HPDE6-E6E7 (cell line): ENCODE data around the gene C16orf78.

Source experiments
- DNase-seq: peaks from one replicate; pipeline ENCODE4 v3.0.0; 2011; ENCODE audit warnings: missing footprints; ENCODE audit errors: extremely low spot score

Gene C16orf78

DNA sequence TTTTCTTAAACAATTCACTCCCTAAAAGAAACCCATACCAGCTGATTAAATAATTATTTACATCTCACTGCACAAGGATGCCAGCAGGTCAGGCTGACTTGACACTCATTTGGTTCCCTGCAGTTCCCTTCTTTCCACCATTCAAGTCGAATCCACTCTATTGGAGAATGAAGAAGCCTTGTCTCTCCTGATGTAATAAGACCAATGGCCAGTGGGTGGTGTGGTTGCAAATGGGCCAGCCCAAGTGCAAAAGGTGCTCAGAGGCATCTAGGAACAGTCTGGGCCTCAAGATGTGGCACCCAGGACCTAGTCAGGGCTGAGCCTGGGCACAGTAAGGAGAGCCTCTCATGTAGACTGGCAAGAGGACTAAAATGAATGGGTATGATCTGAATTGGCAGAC, 9.3 kb downstream of the C16orf78 start:
- no peak for DNase-seq

DNA sequence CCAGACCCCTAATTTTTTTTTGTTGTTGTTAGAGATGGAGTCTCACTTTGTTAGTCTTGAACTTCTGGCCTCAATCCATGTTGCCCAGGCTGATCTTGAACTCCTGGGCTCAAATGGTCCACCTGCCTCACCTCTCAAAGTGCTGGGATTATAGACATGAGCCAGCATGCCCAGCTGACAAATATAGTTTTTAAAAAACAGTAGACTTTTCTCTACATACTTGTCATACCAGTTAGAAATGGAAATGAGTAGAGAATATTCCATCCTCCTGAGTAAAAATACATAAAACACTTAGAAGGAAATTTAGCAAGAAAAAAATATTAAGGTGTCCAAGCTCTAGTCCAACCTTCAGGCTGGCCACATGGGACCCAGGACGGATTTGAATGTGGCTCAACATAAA, 21.4 kb downstream of the C16orf78 start:
- no peak for DNase-seq

DNA sequence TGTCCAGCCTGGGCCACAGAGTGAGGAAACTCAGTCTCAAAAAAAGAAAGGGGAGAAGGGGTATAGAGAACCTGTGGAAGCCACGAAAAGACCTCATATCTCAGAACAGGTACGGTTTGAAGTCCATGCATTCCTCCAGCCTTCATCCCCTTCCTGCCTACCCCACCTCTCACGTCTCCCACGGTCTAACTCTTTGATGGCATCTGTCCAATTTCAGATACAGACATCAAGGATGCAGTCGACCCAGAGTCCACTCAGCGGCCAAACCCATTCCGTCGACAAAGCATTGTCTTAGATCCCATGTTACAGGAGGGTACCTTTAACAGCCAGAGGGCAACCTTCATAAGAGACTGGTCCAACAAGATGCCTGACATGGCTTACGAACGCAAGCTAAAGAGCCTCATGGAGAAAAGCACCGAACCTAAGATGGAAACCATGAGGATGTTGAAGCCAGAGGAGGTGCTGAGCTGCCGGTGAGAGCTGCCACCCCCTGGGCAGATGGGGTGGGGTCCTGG, 22.7 kb downstream of the C16orf78 start:
- no peak for DNase-seq

DNA sequence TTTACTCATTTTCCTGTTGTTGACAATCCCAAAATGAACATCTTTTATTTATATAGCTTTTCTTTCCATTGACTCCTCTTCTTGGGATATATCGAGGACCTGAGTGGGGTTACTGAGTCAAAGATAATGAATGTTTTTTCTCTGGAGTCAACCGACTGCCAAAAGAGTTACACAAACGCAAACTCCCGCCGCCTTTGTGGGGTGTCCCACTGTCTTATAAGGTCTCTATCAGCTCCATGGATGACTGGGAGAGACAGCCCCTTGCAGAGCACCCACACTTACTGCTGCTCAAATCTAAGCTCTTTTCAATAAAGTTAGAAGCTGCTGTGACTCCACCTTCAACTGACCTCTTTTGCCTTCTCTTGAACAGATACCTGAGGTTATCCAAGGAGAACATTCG, 25.2 kb downstream of the C16orf78 start:
- DNase-seq: no peak

DNA sequence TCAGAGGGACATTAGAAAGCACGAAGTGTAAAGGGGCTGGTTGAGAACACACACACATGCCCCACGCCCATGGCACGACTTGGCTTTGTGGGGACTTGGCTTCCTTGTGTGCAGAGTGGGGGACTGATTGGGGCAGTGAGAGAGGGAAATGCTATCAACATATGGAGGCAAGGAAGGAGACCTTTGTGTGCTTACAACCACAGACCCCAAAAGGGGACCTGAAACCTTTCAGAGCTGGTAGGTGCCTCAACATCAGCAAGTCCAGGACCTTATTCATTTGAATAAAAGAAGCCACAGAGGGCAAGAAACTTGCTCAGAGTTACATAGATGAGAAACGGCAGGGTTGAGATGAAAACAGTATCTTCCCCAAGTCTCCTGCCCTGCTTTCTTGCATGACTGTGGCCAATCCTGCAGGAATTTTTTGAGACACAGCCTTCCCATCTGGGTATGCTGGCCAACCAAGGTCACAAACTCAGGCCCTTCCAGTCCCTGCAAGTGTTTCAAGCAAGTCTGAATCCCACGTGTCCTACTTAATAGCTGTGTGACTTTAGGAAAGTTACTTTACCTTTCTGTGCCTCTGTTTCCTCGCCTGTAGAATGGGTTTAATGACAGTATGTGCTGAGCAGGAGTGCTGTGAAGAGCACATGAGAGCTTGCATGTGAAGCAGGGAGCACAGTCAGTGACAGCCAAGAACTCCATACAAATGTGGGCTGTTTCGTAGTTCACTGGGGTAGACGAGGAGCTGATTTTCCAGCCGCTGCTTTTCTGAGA, 26.2 kb downstream of the C16orf78 start:
- no peak for DNase-seq

DNA sequence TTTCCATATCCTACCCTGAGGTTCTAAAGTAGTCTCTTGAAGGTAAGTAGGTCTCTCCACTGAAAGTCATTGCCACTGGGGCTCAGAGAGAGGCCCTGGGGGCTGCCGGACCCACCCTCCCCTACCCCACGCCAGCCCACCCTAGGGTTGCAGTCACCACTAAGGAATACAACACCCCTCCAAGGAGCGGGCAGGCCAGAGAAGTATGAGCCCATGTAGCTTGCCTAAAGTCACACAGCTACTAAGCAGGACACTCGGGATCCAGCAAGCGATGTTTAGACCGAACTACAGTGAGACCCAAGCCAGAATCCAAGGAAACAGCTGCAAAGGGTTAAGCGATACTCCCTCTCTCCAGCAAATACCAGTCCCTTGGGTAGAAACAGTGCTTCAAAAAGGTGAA, 27.0 kb downstream of the C16orf78 start:
- DNase-seq: no peak

DNA sequence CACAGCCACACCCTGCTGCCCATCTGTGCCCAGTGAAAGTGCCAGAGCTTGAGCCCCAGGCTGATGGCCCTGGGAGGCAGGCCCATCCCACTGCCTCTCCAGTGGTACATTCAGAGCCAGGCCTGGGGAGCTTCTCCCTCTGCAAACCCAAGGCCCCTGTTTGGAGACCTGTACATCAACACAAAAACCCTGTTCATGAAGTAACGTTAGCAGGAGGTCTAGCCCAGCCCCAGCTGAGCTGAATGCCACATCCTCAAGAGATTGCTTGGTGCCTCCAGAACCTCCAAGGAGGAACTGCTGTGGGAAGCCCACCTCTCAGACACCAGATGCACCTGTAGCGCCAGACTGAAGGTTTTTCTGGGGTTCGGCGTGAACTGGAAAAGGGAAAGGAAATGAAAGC, 31.5 kb downstream of the C16orf78 start:
- no peak for DNase-seq

DNA sequence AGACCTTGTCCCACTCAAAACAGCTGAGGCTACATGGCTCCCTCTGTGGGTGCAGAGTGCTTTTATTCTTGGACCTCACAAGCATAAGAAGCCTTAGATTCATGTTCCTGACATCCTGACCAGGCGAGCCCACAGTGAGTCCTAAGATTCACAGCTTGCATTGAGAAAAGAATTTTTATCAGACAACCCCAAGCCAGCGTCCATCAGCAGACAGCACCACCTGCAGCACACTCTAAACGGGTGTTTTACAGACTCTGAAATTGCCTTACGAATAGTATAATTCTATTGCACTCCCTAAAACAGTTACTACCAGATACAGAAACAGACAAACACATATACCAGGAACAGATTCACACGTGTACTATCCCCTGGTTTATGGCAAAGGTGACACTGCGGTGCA, 31.9 kb downstream of the C16orf78 start:
- no peak for DNase-seq

DNA sequence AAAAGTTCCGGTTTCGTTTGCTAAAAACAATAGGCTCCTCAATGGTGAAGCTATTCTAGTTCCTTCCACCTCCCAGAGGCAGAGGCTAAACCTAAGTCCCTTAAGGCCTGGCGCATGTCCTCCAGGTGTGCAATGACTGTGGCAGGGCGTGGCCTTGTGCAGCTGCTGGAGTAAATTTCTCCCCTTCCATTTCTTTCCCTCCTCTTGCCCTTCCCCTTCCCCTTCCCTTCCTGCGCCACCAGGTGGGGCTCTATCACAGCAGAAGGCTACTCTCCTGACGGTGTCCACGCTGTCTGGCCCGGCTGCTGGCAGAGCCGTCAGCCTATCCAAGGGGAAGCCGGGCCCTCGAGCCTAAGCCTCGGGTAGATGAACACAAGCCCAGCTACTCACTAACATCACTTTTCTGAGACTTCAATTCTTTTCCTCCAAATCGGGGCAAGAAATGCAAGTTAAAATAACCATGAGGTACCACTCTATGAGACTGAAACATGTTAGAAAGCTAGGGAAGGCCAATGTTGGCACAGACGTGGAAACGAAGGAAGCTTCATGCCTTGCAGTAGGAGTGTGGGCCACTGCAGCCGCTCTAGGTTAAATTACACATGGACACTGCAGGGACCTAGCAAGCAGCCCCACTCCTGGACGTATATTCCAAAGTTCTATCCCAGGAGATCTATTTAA, 34.4 kb downstream of the C16orf78 start:
- DNase-seq: peak; percentile 42

DNA sequence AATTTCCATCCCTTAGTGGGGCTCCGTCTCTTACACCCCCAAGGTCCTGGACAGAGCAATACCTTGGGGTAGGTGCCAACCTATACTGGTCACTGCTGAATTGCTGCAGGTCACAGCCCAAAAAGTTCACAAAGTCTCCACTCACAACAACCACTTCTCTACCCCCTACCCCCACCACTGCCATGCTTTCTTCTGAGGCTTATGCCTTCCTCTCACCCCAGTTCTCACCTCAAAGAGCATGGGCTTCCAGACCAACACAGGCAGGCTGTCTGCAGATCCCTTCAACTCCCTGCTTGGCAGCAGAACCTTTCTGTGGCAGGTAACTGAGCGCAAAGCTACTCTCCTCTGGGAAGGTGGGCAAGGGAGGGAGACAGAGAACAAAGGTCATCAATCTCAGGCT, 35.5 kb downstream of the C16orf78 start:
- no peak for DNase-seq

DNA sequence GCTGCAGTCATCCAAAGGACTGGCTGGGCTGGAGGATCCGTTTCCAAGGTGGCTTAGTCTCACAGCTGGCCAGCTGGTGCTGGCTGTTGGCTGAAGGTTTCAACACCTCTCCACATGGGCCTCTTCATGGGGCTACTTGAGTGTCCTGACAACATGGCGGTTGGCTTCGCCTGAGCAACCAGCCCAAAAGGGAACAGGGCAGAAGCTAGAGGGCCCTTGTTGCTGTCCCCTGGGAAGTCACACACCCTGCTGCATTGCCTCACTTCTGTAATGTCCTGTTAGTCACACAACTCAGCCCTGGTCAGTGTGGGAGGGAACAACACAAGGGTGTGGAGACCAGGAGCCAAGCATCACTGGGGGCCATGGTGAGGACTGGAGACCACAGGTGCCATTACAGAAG, 36.6 kb downstream of the C16orf78 start:
- no peak for DNase-seq

DNA sequence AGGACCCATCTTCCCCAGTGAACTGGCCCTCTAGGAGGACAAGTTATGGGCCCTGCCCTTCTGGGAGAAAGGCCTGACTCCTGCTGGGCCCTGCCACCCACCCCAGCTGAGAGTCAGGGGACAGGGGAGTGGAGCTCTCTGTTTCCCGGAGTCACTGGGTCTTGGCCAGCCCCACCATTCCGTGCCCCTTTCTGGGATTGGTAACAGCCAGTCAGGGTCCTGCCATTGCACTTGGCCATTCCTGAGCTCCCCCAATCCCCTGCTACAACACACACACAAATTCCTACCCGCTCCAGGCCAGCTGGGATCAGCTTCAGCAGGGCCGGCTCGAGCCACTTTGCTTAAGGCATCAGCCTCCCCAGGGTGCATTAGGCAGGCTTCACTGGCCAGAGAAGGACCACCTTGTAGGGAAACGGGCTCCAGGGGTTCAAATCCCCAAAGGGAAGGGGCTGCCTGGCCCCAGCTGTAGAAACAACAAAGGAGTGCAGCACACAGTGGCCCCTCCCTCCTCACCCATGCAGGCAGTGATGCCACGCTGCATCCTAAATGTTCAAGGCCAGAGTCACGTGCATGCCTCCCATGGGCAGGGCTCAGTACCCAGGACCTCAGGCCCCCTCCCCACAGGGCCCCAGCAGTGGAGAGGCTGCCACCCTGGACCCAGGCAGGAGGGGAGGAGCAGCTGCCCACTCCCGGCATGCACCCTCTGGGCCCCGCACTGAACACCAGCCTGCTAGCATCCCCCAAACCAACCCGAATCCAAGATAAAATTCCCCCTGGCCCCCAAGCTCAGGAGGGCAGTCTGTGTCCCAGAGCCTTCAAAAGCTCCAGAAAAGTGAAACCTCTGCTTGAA, 37.7 kb downstream of the C16orf78 start:
- DNase-seq: no peak

DNA sequence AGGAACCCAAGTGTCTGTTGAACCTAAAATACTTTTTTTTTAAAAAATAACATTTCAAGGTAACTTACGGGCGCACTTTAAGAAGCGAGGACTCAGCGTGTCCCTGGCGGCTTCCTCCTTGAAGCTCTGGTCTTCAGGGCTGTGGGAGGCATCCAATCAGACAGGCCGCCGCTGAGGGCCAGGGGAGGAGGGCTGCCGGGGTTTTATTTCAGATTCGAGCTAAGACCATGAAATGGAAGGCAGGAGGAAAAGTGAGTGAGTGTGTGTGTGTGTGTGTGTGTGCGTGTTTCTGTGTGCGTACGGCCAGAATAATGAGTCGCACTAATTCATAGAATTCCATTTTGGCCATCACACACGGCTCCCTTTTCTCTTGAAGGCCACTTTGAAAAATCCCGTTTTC, 41.1 kb downstream of the C16orf78 start:
- DNase-seq: no peak

DNA sequence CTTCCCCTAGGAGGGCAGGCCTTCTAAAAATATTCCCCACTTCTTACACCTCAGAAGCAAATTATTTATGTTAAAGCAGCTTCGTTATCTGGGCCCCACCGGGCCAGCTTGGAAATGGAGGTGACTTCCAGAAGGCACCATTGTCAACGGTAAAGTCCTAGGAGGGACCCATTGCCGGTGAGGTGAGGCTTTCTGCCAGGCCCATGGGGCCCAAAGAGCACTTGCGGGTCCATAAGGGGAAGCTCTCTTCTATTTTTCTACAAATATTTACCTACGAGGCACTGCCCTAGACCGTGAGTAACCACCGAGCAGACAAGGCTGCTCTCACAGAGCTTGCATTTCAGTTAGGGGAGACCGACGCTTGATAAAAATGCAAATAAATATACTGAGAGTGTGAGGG, 41.5 kb downstream of the C16orf78 start:
- DNase-seq: no peak

DNA sequence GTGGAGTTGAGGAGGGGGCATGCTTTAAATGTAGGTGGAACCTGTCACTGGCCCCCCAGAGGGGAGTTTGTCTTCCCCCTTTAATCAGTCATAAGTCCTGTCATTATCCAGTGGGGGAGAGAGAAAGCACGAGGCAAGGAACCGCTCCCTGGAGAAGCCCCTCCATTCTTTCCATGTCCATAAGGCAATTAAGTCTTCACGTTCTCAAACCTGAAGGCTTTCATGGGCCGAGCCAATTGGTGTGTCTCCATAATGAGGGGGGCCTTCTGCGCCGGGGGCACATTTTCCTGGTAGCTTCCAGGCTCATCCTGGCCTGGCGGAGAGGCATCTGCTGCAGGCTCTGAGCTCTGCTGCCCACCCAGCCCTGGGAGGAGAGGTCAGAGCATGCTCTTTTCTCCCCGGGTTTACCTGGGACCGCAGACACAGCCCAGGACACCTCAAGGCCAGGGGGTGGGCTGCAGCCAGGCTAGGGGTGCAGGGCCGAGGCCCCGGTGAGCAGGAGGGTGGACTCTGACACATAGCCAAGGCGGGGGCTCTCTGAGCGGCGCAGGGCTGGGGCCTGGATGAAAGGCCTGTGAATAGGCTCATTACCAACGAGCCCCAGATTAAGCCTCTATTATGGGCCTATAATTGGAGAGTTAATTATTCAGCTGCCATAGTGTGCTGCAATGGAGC, 42.5 kb downstream of the C16orf78 start:
- DNase-seq: no peak

DNA sequence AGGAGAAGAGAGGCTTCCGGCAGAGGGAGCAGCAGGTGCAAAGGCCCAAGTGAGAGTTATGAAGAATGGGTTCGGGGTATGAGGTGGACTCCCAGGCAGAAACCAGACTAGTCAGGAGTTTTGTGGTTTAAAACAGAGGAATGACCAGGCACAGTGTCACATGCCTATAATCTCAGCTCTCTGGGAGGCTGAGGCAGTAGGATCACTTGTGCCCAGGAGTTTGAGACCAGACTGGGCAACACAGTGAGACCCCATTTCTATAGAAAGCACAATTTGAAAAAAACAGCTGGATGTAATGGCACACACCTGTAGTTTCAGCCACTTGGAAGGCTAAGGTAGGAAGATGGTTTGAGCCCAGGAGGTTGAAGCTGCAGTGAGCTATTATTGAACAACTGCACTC, 43.8 kb downstream of the C16orf78 start:
- no peak for DNase-seq

DNA sequence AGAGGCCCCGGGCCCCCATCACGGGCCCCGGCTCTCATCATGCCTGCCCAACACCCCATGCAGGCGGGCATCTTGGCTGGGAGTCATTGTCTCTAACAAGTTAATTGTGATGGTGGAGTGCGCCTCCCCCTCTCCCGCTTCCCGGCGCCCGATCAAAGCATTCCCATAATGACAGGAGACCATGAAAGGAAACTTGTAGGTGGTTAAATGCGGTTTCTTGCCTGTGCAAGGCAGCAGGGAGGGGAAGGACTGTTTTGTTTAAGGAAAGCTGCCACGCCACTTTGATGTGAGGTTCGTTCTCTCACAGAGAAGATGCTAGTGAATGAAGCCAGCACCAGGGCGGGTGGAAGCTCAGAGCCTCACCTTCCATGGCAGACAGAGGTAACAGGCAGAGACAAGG, 45.4 kb downstream of the C16orf78 start:
- DNase-seq: no peak

DNA sequence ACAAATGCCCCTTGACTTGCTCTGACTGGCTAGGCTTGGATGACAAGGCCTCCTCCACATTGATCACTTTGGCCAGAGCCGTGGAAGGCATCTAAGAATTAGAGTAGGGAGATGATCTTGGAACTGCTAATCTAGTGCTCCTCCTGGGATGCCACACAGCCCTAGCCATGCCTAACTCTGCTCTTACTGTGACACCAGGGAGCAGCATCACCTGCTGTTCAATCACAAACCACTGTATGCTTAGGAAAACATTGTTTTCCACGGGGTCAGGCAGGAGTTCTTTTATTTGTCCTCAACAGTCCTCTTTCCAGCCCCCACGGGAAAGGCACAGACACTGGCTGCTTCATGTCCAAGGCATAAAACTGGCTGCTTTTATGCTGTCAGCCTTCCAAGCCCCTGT, 46.3 kb downstream of the C16orf78 start:
- no peak for DNase-seq

DNA sequence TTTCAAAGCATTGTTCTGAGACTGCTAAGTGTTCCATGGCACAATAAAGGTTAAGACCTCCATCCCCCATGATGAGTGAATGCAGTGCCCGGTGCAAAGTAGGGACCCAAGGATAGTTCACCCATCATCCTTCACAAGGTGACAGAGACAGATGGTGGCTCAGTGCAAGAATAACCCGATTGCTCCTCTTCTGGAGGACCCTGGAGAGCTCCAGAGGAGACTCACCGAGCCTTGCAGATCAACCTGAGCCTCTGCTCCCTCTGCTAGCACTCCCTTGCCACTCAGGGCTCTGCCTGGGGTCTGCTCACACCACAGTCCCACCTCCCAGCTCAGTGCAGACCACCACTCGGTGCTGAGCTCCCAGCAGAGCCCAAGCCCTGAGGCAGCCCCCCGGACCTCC, 49.3 kb downstream of the C16orf78 start:
- no peak for DNase-seq

DNA sequence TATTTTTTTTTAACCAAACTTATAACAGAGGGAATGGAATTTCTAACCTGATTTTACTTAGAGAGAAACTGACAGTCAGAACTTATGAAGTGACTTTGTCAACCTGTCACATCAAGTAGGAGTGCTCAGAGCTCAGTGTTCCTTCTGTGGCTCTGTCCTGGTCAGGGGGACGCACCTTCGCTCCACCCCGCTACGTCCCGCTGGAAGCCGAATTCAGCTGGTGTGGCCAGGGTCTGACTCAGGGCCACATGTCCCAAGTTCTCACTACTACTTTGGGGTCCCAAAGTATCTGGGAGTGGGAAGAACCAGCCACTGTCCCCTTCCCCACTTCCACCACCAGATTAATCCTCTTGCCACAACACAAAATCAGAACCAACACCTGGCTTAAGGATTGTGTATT, 51.4 kb downstream of the C16orf78 start:
- no peak for DNase-seq

DNA sequence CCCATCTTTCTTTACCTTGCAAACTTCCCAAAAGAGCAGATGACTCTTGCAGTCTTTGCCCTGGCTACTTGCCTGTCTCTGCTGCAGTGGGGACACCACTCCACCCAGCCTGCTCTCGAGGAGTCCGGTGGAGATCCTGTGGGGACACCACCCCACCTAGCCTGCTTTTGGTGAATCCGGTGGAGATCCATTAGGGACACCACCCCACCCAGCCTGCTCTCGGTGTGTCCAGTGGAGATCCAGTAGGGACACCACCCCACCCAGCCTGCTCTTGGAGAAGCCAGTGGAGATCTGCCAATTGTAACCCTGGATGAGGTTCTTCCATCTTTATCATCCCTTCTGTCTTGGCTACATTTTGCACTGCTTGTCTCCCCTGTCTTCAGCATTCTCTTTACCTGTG, 54.2 kb downstream of the C16orf78 start:
- no peak for DNase-seq

DNA sequence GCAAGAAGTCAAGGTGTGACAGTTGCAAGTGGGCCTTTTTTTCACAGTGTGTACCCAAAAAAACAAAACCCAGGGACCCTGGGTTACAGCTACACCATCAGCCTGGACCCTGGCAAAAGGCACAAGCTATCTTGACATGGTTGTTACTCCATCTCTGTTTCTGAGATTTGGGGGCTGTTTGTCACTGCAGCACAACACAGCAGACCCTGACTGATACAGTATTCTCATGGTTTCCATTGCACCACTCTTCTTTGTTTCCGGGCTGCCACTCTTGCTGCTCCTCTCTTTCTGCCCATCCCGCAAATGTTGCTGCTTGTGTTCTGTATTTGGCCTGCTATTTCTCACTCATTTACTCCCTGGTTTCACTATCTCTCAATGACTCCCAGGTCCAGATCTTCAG, 55.2 kb downstream of the C16orf78 start:
- DNase-seq: no peak
